ENCODE data around the gene TK2. TPM values are rescaled to one million over a fixed set of nuclear protein-coding genes. Genes with fewer than 3 reads are reported as not detected.
"Not testable (repeated sequence)": the region's sequence is repeated elsewhere in the genome, so short reads cannot be mapped to it uniquely, and the experiment has no call there.

TK2 gene
- total RNA-seq, 1 donor from 2014 or later, result 13.1 TPM

GRCh38 chr16:66503612-66504011 lies 46.3 kb downstream of the TK2 start:
- H3K36me3 Mint-ChIP-seq (ENCODE audit: low read depth, unreplicated experiment), result no peaks in the 10 kb centered on the region
- no peak overlapping the region for H3K4me3 Mint-ChIP-seq (ENCODE audit: unreplicated experiment)
- peaks cover 11% of the 10 kb centered on the region for H3K4me1 Mint-ChIP-seq (ENCODE audit: unreplicated experiment)
- H3K27me3 Mint-ChIP-seq (ENCODE audit: unreplicated experiment), result no peaks in the 10 kb centered on the region
- no peak overlapping the region for H3K27ac Mint-ChIP-seq (ENCODE audit: unreplicated experiment)
- no peak for DNase-seq (ENCODE audit: low spot score)
- no peak for TF ChIP-seq CTCF (IDR thresholded peaks at IDR 0.05; ENCODE audit: unreplicated experiment)
- H3K9me3 Mint-ChIP-seq (ENCODE audit: unreplicated experiment), result no peaks in the 10 kb centered on the region

- DNase-seq (ENCODE audit: low spot score), result no peak
- Mint-ChIP-seq H3K9me3 (ENCODE audit: unreplicated experiment) (no peaks in the 10 kb centered on the region), H3K4me3 (ENCODE audit: unreplicated experiment) (no peak overlapping the region), H3K27ac (ENCODE audit: unreplicated experiment) (peak overlapping the region; percentile 20), H3K4me1 (ENCODE audit: unreplicated experiment) (peaks cover 11% of the 10 kb centered on the region), H3K36me3 (ENCODE audit: low read depth, unreplicated experiment) (no peaks in the 10 kb centered on the region), H3K27me3 (ENCODE audit: unreplicated experiment) (no peaks in the 10 kb centered on the region)
- TF ChIP-seq CTCF (IDR thresholded peaks at IDR 0.05; ENCODE audit: unreplicated experiment), result no peak
Observed at GRCh38 chr16:66503030-66503429, 46.9 kb downstream of the TK2 start.

GRCh38 chr16:66502020-66502913 lies 47.7 kb downstream of the TK2 start:
- peaks cover 11% of the 10 kb centered on the region for H3K4me1 Mint-ChIP-seq (ENCODE audit: unreplicated experiment)
- no peak overlapping the region for H3K4me3 Mint-ChIP-seq (ENCODE audit: unreplicated experiment)
- H3K27ac Mint-ChIP-seq (ENCODE audit: unreplicated experiment), result no peak overlapping the region
- no peaks in the 10 kb centered on the region for H3K27me3 Mint-ChIP-seq (ENCODE audit: unreplicated experiment)
- no peaks in the 10 kb centered on the region for H3K9me3 Mint-ChIP-seq (ENCODE audit: unreplicated experiment)
- H3K36me3 Mint-ChIP-seq (ENCODE audit: low read depth, unreplicated experiment), result peaks cover under 1% of the 10 kb centered on the region
- no peak for DNase-seq (ENCODE audit: low spot score)
- no peak for TF ChIP-seq CTCF (IDR thresholded peaks at IDR 0.05; ENCODE audit: unreplicated experiment)

GRCh38 chr16:66501563-66501962 lies 48.4 kb downstream of the TK2 start:
- not testable (repeated sequence) for H3K27ac Mint-ChIP-seq (ENCODE audit: unreplicated experiment); H3K27me3 Mint-ChIP-seq (ENCODE audit: unreplicated experiment)

GRCh38 chr16:66497921-66498320 lies 52.0 kb downstream of the TK2 start:
- H3K4me1 Mint-ChIP-seq (ENCODE audit: unreplicated experiment); DNase-seq (ENCODE audit: low spot score); H3K9me3 Mint-ChIP-seq (ENCODE audit: unreplicated experiment); H3K4me3 Mint-ChIP-seq (ENCODE audit: unreplicated experiment); H3K27ac Mint-ChIP-seq (ENCODE audit: unreplicated experiment); H3K36me3 Mint-ChIP-seq (ENCODE audit: low read depth, unreplicated experiment); H3K27me3 Mint-ChIP-seq (ENCODE audit: unreplicated experiment): not testable (repeated sequence)

More at GRCh38 chr16:66501563-66501962, 48.4 kb downstream of the TK2 start:
- H3K4me1 Mint-ChIP-seq (ENCODE audit: unreplicated experiment), result peaks cover 11% of the 10 kb centered on the region
- not testable (repeated sequence) for H3K4me3 Mint-ChIP-seq (ENCODE audit: unreplicated experiment); H3K36me3 Mint-ChIP-seq (ENCODE audit: low read depth, unreplicated experiment); DNase-seq (ENCODE audit: low spot score); H3K9me3 Mint-ChIP-seq (ENCODE audit: unreplicated experiment)

GRCh38 chr16:66496226-66496625 lies 53.7 kb downstream of the TK2 start:
- H3K27me3 Mint-ChIP-seq (ENCODE audit: unreplicated experiment); H3K27ac Mint-ChIP-seq (ENCODE audit: unreplicated experiment); DNase-seq (ENCODE audit: low spot score); H3K4me3 Mint-ChIP-seq (ENCODE audit: unreplicated experiment); H3K9me3 Mint-ChIP-seq (ENCODE audit: unreplicated experiment); H3K36me3 Mint-ChIP-seq (ENCODE audit: low read depth, unreplicated experiment): not testable (repeated sequence)
- H3K4me1 Mint-ChIP-seq (ENCODE audit: unreplicated experiment), result peaks cover 14% of the 10 kb centered on the region

Data from endothelial cell (in vitro differentiated cells).